HG03103 (cell line): ENCODE data around the gene MT1B.

Experiments used
- ATAC-seq: cut with Tn5 transposase; IDR thresholded peaks from one replicate; pipeline ENCODE4 v1.9.1; 2021; ENCODE audit warnings: low read depth; ENCODE audit not compliant: unreplicated experiment

Gene MT1B

GRCh38 chr16:56636616-56637413, 14.9 kb upstream of the MT1B start:
- no peak for ATAC-seq

GRCh38 chr16:56637814-56638750, 13.6 kb upstream of the MT1B start, which contains the start of gene MT1A:
Gene MT1A, plus strand, starts transcription at chr16:56638666. Its CDS starts 73 bp downstream, at chr16:56638739.
- no peak for ATAC-seq

- no peak for ATAC-seq
Observed at GRCh38 chr16:56639045-56639444, 12.6 kb upstream of the MT1B start.

- no peak for ATAC-seq
Observed at GRCh38 chr16:56640076-56640475, 11.6 kb upstream of the MT1B start.

- ATAC-seq: no peak
Observed at GRCh38 chr16:56641166-56641565, 10.5 kb upstream of the MT1B start.

GRCh38 chr16:56643080-56643778, 8.5 kb upstream of the MT1B start:
- no peak for ATAC-seq

- ATAC-seq: no peak
Observed at GRCh38 chr16:56643833-56644232, 7.9 kb upstream of the MT1B start.

GRCh38 chr16:56645311-56645710, 6.4 kb upstream of the MT1B start:
- ATAC-seq: no peak

GRCh38 chr16:56645838-56646237, 5.8 kb upstream of the MT1B start:
- ATAC-seq: no peak

GRCh38 chr16:56647641-56648431, 3.9 kb upstream of the MT1B start:
- ATAC-seq: no peak

GRCh38 chr16:56649271-56649670, 2.4 kb upstream of the MT1B start:
- ATAC-seq: no peak

GRCh38 chr16:56649820-56650219, 1.9 kb upstream of the MT1B start:
- ATAC-seq: no peak

GRCh38 chr16:56652600-56652999, 914 bp downstream of the MT1B start:
- no peak for ATAC-seq

GRCh38 chr16:56653218-56653617, 1.5 kb downstream of the MT1B start:
- ATAC-seq: no peak

- no peak for ATAC-seq
Observed at GRCh38 chr16:56657555-56658326, 6.1 kb downstream of the MT1B start, which contains the start of gene MT1F. Gene MT1F, plus strand, starts transcription at chr16:56657959. Its CDS starts 100 bp downstream, at chr16:56658059.

GRCh38 chr16:56658327-56658875, 6.7 kb downstream of the MT1B start:
- ATAC-seq: no peak

- no peak for ATAC-seq
Observed at GRCh38 chr16:56662357-56663354, 11.0 kb downstream of the MT1B start.

GRCh38 chr16:56664506-56664905, 12.8 kb downstream of the MT1B start:
- ATAC-seq: no peak
